Measurements from ENCODE around the gene RAPGEF1.

- no peak for TF ChIP-seq POLR2A (IDR thresholded peaks at IDR 0.05)
- TF ChIP-seq CTCF (IDR thresholded peaks at IDR 0.05), result no peak
These were observed 32.1 kb downstream of the RAPGEF1 start for GRCh38 chr9:131707733-131708157.

All from vagina (tissue), 2 donors.